Type B pancreatic cell (in vitro differentiated cells): ENCODE data around the gene SPAG6. TPM values are rescaled to one million over a fixed set of nuclear protein-coding genes. Genes with fewer than 3 reads are reported as not detected.

Experiments
- DNase-seq: peaks from one replicate; pipeline ENCODE4 v3.0.0; 2021; ENCODE audit warnings: mixed read lengths; ENCODE audit not compliant: unreplicated experiment; ENCODE audit errors: extremely low spot score
- H3K27ac Mint-ChIP-seq: 2 replicates; pipeline ENCODE4 v1.8.0; 2021; ENCODE audit warnings: mild to moderate bottlenecking, mixed read lengths
- H3K27me3 Mint-ChIP-seq: 2 replicates; pipeline ENCODE4 v1.8.0; 2021; ENCODE audit warnings: mixed read lengths
- H3K36me3 Mint-ChIP-seq: 2 replicates; pipeline ENCODE4 v1.8.0; 2021; ENCODE audit warnings: mixed read lengths
- H3K4me1 Mint-ChIP-seq: one replicate; pipeline ENCODE4 v1.8.0; 2021; ENCODE audit warnings: mixed read lengths; ENCODE audit not compliant: unreplicated experiment
- H3K4me3 Mint-ChIP-seq: 2 replicates; pipeline ENCODE4 v1.8.0; 2021; ENCODE audit warnings: mild to moderate bottlenecking, mixed read lengths
- H3K9me3 Mint-ChIP-seq: 2 replicates; pipeline ENCODE4 v1.8.0; 2021; ENCODE audit warnings: mixed read lengths
- CTCF ChIP-seq: fragments of 200-600 bp; sonication (generic); conservative IDR thresholded peaks from 2 replicates; pipeline ENCODE4 v1.5.0; 2021; ENCODE audit warnings: antibody characterized with exemption, mild to moderate bottlenecking
- total RNA-seq: library from RNA; stranded (reverse); gene quantifications from 2 replicates; pipeline ENCODE4 v1.2.1, GENCODE V29; 2021; ENCODE audit warnings: low replicate concordance

The SPAG6 gene
- total RNA-seq, 1 donor from 2014 or later: 6.6 TPM

GRCh38 chr10:22341190-22341925 lies 3.9 kb upstream of the SPAG6 start:
- TF ChIP-seq CTCF: no peak
- Mint-ChIP-seq H3K4me3 (peak overlapping the region; percentile 84), H3K36me3 (peaks cover 5% of the 10 kb centered on the region), H3K27me3 (peaks cover 92% of the 10 kb centered on the region), H3K27ac (peak overlapping the region; percentile 35), H3K4me1 (peaks cover 5% of the 10 kb centered on the region), H3K9me3 (peaks cover 2% of the 10 kb centered on the region)
- no peak for DNase-seq

DNA sequence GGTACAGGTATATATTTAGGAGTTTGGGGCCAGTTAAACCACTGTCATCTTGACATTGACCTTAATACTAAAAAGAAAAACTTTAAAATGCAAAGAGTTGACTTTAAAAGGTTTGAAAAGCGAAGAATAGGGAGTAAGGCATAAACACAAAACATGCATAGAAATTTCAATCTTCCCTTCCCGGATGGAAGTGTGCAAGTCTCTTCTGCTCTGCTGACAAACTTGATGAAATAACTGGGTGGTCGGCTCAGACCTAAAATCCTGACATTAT lies 3.4 kb upstream of the SPAG6 start:
- Mint-ChIP-seq H3K4me1 (peaks cover 5% of the 10 kb centered on the region), H3K36me3 (peaks cover 8% of the 10 kb centered on the region), H3K4me3 (peak overlapping the region; percentile 84), H3K9me3 (peaks cover 5% of the 10 kb centered on the region), H3K27me3 (peaks cover 92% of the 10 kb centered on the region), H3K27ac (peak overlapping the region; percentile 35)
- TF ChIP-seq CTCF: no peak
- DNase-seq: no peak

DNA sequence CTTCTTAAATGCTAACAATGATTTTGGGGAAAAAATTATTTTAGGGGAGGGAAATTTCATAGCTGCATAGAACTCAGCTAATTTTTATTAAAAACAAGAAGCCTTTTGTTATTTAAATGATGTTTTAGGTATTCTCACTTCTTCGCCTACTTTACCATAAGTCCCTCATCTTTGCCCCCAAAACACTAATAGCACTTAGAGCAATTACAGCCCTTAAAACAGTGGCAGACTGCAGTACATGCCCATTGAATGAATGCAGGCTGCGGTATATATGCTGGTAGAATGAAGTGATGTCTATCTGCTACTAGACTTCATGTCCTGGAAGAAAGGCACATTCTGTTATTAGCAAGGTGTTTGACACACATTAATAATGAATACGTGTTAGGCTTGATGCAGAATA lies 2.9 kb upstream of the SPAG6 start:
- H3K27ac Mint-ChIP-seq: no peak overlapping the region
- TF ChIP-seq CTCF: no peak
- peaks cover 92% of the 10 kb centered on the region for H3K27me3 Mint-ChIP-seq
- peaks cover 8% of the 10 kb centered on the region for H3K36me3 Mint-ChIP-seq
- peak overlapping the region; percentile 61 for H3K4me3 Mint-ChIP-seq
- H3K4me1 Mint-ChIP-seq: peaks cover 5% of the 10 kb centered on the region
- DNase-seq: no peak
- peaks cover 5% of the 10 kb centered on the region for H3K9me3 Mint-ChIP-seq

GRCh38 chr10:22343731-22344130 lies 1.6 kb upstream of the SPAG6 start:
- Mint-ChIP-seq H3K36me3 (peaks cover 8% of the 10 kb centered on the region), H3K4me1 (peaks cover 5% of the 10 kb centered on the region)

GRCh38 chr10:22344249-22344648 lies 1.0 kb upstream of the SPAG6 start:
- Mint-ChIP-seq H3K4me1 (peaks cover 5% of the 10 kb centered on the region), H3K4me3 (peak overlapping the region; percentile 80), H3K36me3 (peaks cover 8% of the 10 kb centered on the region), H3K27ac (peak overlapping the region; percentile 4), H3K9me3 (peaks cover 5% of the 10 kb centered on the region), H3K27me3 (peaks cover 87% of the 10 kb centered on the region)
- no peak for DNase-seq
- no peak for TF ChIP-seq CTCF

More at GRCh38 chr10:22343731-22344130, 1.6 kb upstream of the SPAG6 start:
- H3K4me3 Mint-ChIP-seq: no peak overlapping the region
- TF ChIP-seq CTCF: no peak
- peak overlapping the region; percentile 4 for H3K27ac Mint-ChIP-seq
- DNase-seq: no peak
- H3K27me3 Mint-ChIP-seq: peaks cover 88% of the 10 kb centered on the region
- peaks cover 5% of the 10 kb centered on the region for H3K9me3 Mint-ChIP-seq
